Thyroid gland (tissue), 4 donors: ENCODE data around the gene ACAD9.

Source experiments
- CTCF ChIP-seq, 6 experiments: fragments of 200-600 bp in 3 of 6; fragments of 450-650 bp in 3 of 6; sonication (generic) in 3 of 6; IDR thresholded peaks; one replicate each; pipeline ENCODE4 v1.5.1; 2016 to 2019; ENCODE audit warnings: antibody characterized with exemption in 6 of 6, mild to moderate bottlenecking in 2 of 6, inconsistent platforms in 1 of 6, moderate library complexity in 1 of 6
- POLR2A ChIP-seq, 2 donors: fragments of 450-650 bp; IDR thresholded peaks; one replicate each; pipeline ENCODE4 v1.6.1; 2017; ENCODE audit warnings: antibody characterized with exemption in 2 of 2, mild to moderate bottlenecking in 2 of 2, moderate library complexity in 1 of 2

GRCh38 chr3:128873244-128874022 is 6.0 kb upstream of the ACAD9 start:
- no peak for TF ChIP-seq CTCF (IDR thresholded peaks at IDR 0.05)
- TF ChIP-seq POLR2A (IDR thresholded peaks at IDR 0.05), result no peak
